K562 (cell line): ENCODE data around the gene CDRT4. TPM values are rescaled to one million over a fixed set of nuclear protein-coding genes. Genes with fewer than 3 reads are reported as not detected.
A peak's percentile ranks its signal among the peaks of the same experiment; 100 is the strongest.

Source experiments
- ATAC-seq: fragments of 200-7000 bp; cut with Tn5 transposase; 3 replicates; pipeline ENCODE4 v1.9.1; 2020; ENCODE audit warnings: moderate library complexity
- BruUV-seq: library from RNA; stranded (reverse); fragments of 400-500 nt; replicated peaks from 2 replicates; lab custom pipeline; 2021; lab: Mats Ljungman, UMichigan
- CTCF ChIA-PET: fragments of 300-600 bp; formaldehyde crosslinking; extraction: SDS; loops from one replicate; lab custom pipeline; 2021; ENCODE audit warnings: low intra/inter-chr PET ratio; lab: Yijun Ruan, JAX
- POLR2A ChIA-PET: fragments of 300-600, 350-650 bp; sonication (Branson Sonifier 250); formaldehyde crosslinking; extraction: SDS; loops from one replicate; lab custom pipeline; 2021; ENCODE audit warnings: antibody characterized with exemption, inconsistent platforms; lab: Yijun Ruan, JAX
- DNase-seq, 4 experiments: peaks; one replicate each; pipeline versions ENCODE4 v3.0.0 to v3.0.0-alpha.2; 2011 to 2018; ENCODE audit warnings: low spot score in 3 of 4, mixed read lengths in 3 of 4; ENCODE audit errors: extremely low read depth in 1 of 4
- FAIRE-seq: peaks from 2 replicates; lab custom pipeline; 2011; peaks lifted over from hg19 to GRCh38; lab: Jason Lieb, UNC
- H2AFZ ChIP-seq: 2 replicates; pipeline ENCODE4 v1.6.0; 2011; ENCODE audit warnings: low read depth, low read length, control low read depth, inconsistent platforms
- H3K27ac ChIP-seq: fragments of 200-600 bp; 3 replicates; pipeline ENCODE4 v1.8.0; 2011; ENCODE audit warnings: low read depth, mild to moderate bottlenecking, control low read depth, inconsistent platforms, low read length, moderate library complexity, mixed read lengths; ENCODE audit errors: extremely low read depth
- H3K27me3 ChIP-seq, 2 experiments: fragments of 300-600 bp in 1 of 2; 2 replicates in 1 of 2; 3 replicates in 1 of 2; pipeline versions ENCODE4 v1.6.0 to v1.8.0; 2011; ENCODE audit warnings: inconsistent platforms in 2 of 2, low read length in 2 of 2, mild to moderate bottlenecking in 1 of 2, mixed read lengths in 1 of 2, moderate library complexity in 1 of 2; ENCODE audit not compliant: control insufficient read depth in 2 of 2, insufficient read depth in 2 of 2
- H3K36me3 ChIP-seq: fragments of 300-600 bp; 3 replicates; pipeline ENCODE4 v1.8.0; 2011; ENCODE audit warnings: mild to moderate bottlenecking, low read length, inconsistent platforms; ENCODE audit not compliant: control insufficient read depth, insufficient read depth
- H3K4me1 ChIP-seq, 2 experiments: fragments of 200-600 bp in 1 of 2; replicated peaks in 1 of 2; 2 replicates in 1 of 2; 3 replicates in 1 of 2; pipeline versions ENCODE4 v1.5.1 to v1.8.0; 2011; ENCODE audit warnings: inconsistent platforms in 2 of 2, low read length in 2 of 2, mild to moderate bottlenecking in 1 of 2, mixed read lengths in 1 of 2, moderate library complexity in 1 of 2; ENCODE audit not compliant: control insufficient read depth in 2 of 2, insufficient read depth in 2 of 2
- H3K4me2 ChIP-seq: 2 replicates; pipeline ENCODE4 v1.6.1; 2011; ENCODE audit warnings: low read length, control low read depth, inconsistent platforms, mixed read lengths; ENCODE audit not compliant: insufficient read depth
- H3K4me3 ChIP-seq: fragments of 200-600 bp; sonication (generic), shearing (Covaris generic); 2 replicates; pipeline ENCODE4 v1.5.1; 2016; ENCODE audit warnings: control low read depth, inconsistent platforms
- H3K79me2 ChIP-seq: fragments of 200-600 bp; 3 replicates; pipeline ENCODE4 v1.8.0; 2011; ENCODE audit warnings: low read length, inconsistent platforms; ENCODE audit not compliant: control insufficient read depth, insufficient read depth
- H3K9ac ChIP-seq, 2 experiments: 2 replicates each; pipeline versions ENCODE4 v1.6.0 to v1.6.1; 2011; ENCODE audit warnings: low read depth in 2 of 2, low read length in 2 of 2, control low read depth in 1 of 2, inconsistent platforms in 1 of 2, mild to moderate bottlenecking in 1 of 2, mixed read lengths in 1 of 2; ENCODE audit not compliant: insufficient read depth in 1 of 2
- H3K9me1 ChIP-seq: one replicate; pipeline ENCODE4 v1.6.0; 2011; ENCODE audit warnings: inconsistent platforms, mild to moderate bottlenecking, low read length, moderate library complexity; ENCODE audit not compliant: control insufficient read depth, insufficient read depth
- H3K9me3 ChIP-seq: replicated peaks from 2 replicates; pipeline ENCODE4 v1.5.1; 2011; ENCODE audit warnings: low read depth, low read length, inconsistent platforms; ENCODE audit not compliant: control insufficient read depth, insufficient read depth
- H4K20me1 ChIP-seq: replicated peaks from 2 replicates; pipeline ENCODE4 v1.6.1; 2011; ENCODE audit warnings: low read length, inconsistent platforms, mixed read lengths; ENCODE audit not compliant: control insufficient read depth, insufficient read depth
- CTCF ChIP-seq, 3 experiments: IDR thresholded peaks in 2 of 3; conservative IDR thresholded peaks in 1 of 3; 2 replicates each; pipeline ENCODE4 v1.5.1; 2011 to 2012; ENCODE audit warnings: low read length in 3 of 3, mild to moderate bottlenecking in 3 of 3, control low read depth in 2 of 3, improper control_type of control experiment in 1 of 3, inconsistent platforms in 1 of 3, low read depth in 1 of 3, mixed read lengths in 1 of 3, moderate library complexity in 1 of 3; ENCODE audit not compliant: insufficient read depth in 2 of 3
- CTCFL ChIP-seq: IDR thresholded peaks from 2 replicates; pipeline ENCODE4 v1.6.1; 2011; ENCODE audit warnings: borderline replicate concordance, low read depth, mild to moderate bottlenecking, moderate library complexity, low read length; ENCODE audit not compliant: insufficient read depth, poor library complexity, severe bottlenecking
- E2F8 ChIP-seq: fragments of 450-650 bp; IDR thresholded peaks from 2 replicates; pipeline ENCODE4 v1.7.1; 2018; ENCODE audit warnings: mild to moderate bottlenecking, low read depth; ENCODE audit not compliant: partially characterized antibody
- EHMT2 ChIP-seq: fragments of 450-650 bp; IDR thresholded peaks from 2 replicates; pipeline ENCODE4 v1.6.1; 2018; ENCODE audit warnings: antibody characterized with exemption
- GABPA ChIP-seq: fragments of 200-800 bp; sonication (Bioruptor generic); conservative IDR thresholded peaks from 2 replicates; pipeline ENCODE4 v1.6.1; 2016; ENCODE audit warnings: low read depth, missing genetic modification characterization, missing compliant biosample characterization
- MBD2 ChIP-seq: sonication (generic); IDR thresholded peaks from 2 replicates; pipeline ENCODE4 v1.6.1; 2016; ENCODE audit warnings: low read depth, borderline replicate concordance
- NFIC ChIP-seq: fragments of 450-650 bp; IDR thresholded peaks from 2 replicates; pipeline ENCODE4 v1.6.1; 2017; ENCODE audit warnings: mild to moderate bottlenecking, inconsistent platforms
- PHF20 ChIP-seq: fragments of 450-650 bp; IDR thresholded peaks from 2 replicates; pipeline ENCODE4 v1.6.1; 2018; ENCODE audit not compliant: partially characterized antibody
- PTTG1 ChIP-seq: fragments of 450-650 bp; IDR thresholded peaks from 2 replicates; pipeline ENCODE4 v1.6.1; 2016; ENCODE audit warnings: low read depth, mild to moderate bottlenecking, missing genetic modification characterization, missing compliant biosample characterization
- RAD21 ChIP-seq, 2 experiments: fragments of 250-450 bp in 1 of 2; fragments of 450-650 bp in 1 of 2; sonication (Bioruptor Pico) in 1 of 2; formaldehyde crosslinking in 1 of 2; IDR thresholded peaks in 1 of 2; conservative IDR thresholded peaks in 1 of 2; 2 replicates each; pipeline versions ENCODE4 v1.4.0 to v1.8.0; 2020 to 2022; ENCODE audit warnings: mild to moderate bottlenecking in 2 of 2, moderate library complexity in 1 of 2
- ZSCAN29 ChIP-seq: fragments of 450-650 bp; IDR thresholded peaks from 2 replicates; pipeline ENCODE4 v1.6.1; 2017
- WGBS: fragments of 100-300 bp; shearing (Covaris generic); methylation state at CpG from one replicate; pipeline ENCODE4 v1.1.6; 2016; ENCODE audit warnings: low coverage, mixed read lengths; ENCODE audit not compliant: insufficient coverage; ENCODE audit errors: missing lambda C conversion rate; 5-methylcytosine and 5-hydroxymethylcytosine counted together
- in situ Hi-C: fragments of 300-500 bp; cut with MboI; formaldehyde crosslinking; loops from 4 replicates; pipeline ENCODE4 v1.15.0; 2018; ENCODE audit warnings: inconsistent platforms, mixed read lengths
- intact Hi-C: fragments of 100-400 bp; cut with micrococcal nuclease; formaldehyde crosslinking; loops from 2 replicates; pipeline ENCODE4 v1.14.2; 2022
- polyA plus RNA-seq, 8 experiments: library from polyadenylated mRNA; depleted of rRNA in 4 of 8; stranded (reverse) in 5 of 8; unstranded in 3 of 8; fragments of >200 nt; fragmentation: Nextera tagmentation in 2 of 8; fragmentation: Illumina TruSeq in 1 of 8; extraction: Ambion mirVana in 2 of 8; extraction: Trizol in 1 of 8; gene quantifications; 2 replicates each; pipeline versions ENCODE4 v1.2.1 to v1.2.3, GENCODE V29; 2011 to 2014; ENCODE audit warnings: inconsistent platforms in 1 of 8, missing spikeins in 1 of 8
- total RNA-seq, 7 experiments: library from RNA; depleted of rRNA in 6 of 7; stranded (reverse); fragments of >200 nt in 6 of 7; fragmentation: Illumina TruSeq in 2 of 7; extraction: Trizol in 2 of 7; gene quantifications; 2 replicates each; pipeline versions ENCODE4 v1.2.1 to v1.2.3, GENCODE V29; 2011 to 2021; ENCODE audit warnings: low replicate concordance in 1 of 7

CDRT4 gene
- total and polyA plus RNA-seq, 9 of the 15 experiments (the other 6 are each of a cell fraction or from before 2014, with no cell fraction given): 1.7 to 6.4 (median 3.5) TPM

DNA sequence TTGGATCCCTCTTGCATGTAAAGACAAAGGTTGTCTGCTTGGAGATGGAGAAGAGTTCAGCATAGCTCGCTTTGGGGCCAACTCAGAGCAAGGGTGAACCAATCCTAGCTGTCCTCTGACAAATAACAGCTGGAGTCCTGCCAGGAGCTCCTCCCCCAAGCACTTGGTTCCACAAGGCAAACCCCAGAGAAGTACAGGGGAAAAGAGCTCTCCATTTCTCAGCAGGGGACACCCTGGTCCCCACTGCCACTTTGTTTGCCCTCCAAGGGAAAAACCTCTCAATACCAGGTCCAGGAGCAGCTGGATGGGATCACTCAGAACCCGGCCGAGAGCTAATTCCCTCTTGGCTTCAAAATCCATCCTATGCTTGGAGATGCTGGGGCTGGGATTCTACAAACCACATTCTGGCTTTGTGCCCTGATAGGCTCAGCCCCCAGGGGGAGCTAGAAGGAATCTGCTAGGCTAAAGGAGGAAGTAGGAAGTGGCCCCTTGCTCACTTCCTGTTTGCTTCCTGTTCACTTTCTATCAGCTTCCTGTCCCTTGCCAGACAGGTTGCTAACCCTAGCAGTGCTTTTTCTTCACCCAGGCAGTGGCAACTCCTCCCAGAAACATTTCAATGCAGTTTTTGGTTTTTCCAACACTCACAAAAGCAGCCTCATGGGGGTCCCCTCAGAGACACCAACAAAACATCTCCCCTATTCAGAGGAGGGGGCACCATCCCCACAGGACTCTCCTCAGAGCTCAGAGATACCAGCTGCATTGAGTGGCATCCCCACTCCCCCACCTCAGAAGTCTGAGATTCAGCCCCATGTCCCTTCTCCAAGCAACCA lies 30.7 kb downstream of the CDRT4 start:
- FAIRE-seq: peak; percentile 74
- 0 out of 2 replicates have a peak, but pooled peaks cover 2% of the 10 kb centered on the region for H3K9me3 ChIP-seq
- no peaks in the 10 kb centered on the region for H3K27me3 ChIP-seq
- peak; percentile 48; the same call in 2 of the 3 replicates for ATAC-seq
- H3K4me3 ChIP-seq: no peak overlapping the region
- peaks cover 5% of the 10 kb centered on the region; the same call in 2 of the 3 replicates for H3K36me3 ChIP-seq
- H3K9ac ChIP-seq: no peak overlapping the region
- H3K79me2 ChIP-seq: no peaks in the 10 kb centered on the region
- H3K27ac ChIP-seq: no peak overlapping the region
- WGBS: 100% methylated on average over 3 of the region's 3 CpGs
- H3K4me2 ChIP-seq: no peak overlapping the region; the same call in 1 of the 2 replicates
- no peaks in the 10 kb centered on the region for H4K20me1 ChIP-seq
- no TSS peak for BruUV-seq
- ChIA-PET POLR2A (interaction anchor here (0.6 kb wide), 1 partner anchor 11 kb away, joined by 3 read pairs; no protein-coding TSS in a partner anchor), CTCF (no interaction called here)
- in situ Hi-C loops (no loop called here), intact Hi-C loops (no loop called here)
- H3K9me1 ChIP-seq: no peaks in the 10 kb centered on the region
- peak; percentile 44 to 63 (median 54) for DNase-seq
- peaks cover 0 to 10% of the 10 kb centered on the region in 2 experiments; a peak in 2 of 5 replicates for H3K4me1 ChIP-seq
- H2AFZ ChIP-seq: peak overlapping the region; percentile 64; the same call in 1 of the 2 replicates
- TF ChIP-seq PTTG1 (tag): no peak
- peak; percentile 83 for TF ChIP-seq PHF20
- TF ChIP-seq NFIC: peak; percentile 74
- peak; percentile 64 for TF ChIP-seq CTCFL
- TF ChIP-seq RAD21 (CRISPR knock-in tag; conservative IDR thresholded peaks at IDR 0.05 in 1 of 2, IDR thresholded peaks at IDR 0.05 in 1 of 2): peak in 1 of 2 experiments; percentile 47; a peak in 1 of 4 replicates
- peak; percentile 37 to 52 (median 49) for TF ChIP-seq CTCF (IDR thresholded peaks at IDR 0.05 in 2 of 3, conservative IDR thresholded peaks at IDR 0.05 in 1 of 3; ENCODE audit: insufficient read depth in 2 of 3, low read depth in 1 of 3, low read length in 3 of 3)
- no peak for TF ChIP-seq ZSCAN29
- peak; percentile 75 for TF ChIP-seq E2F8
- no peak for TF ChIP-seq MBD2
- peak; percentile 83; the same call in 1 of the 2 replicates for TF ChIP-seq EHMT2
- peak; percentile 83 for TF ChIP-seq GABPA
